ENCODE data around the gene SLC22A23.

SLC22A23 gene

GRCh38 chr6:3368685-3369084 is 88.2 kb downstream of the SLC22A23 start:
- Mint-ChIP-seq H3K27ac (no peak overlapping the region), H3K4me1 (ENCODE audit: low read depth) (peaks cover 23% of the 10 kb centered on the region), H3K36me3 (ENCODE audit: low read depth) (no peaks in the 10 kb centered on the region), H3K27me3 (ENCODE audit: low read depth) (peaks cover 38% of the 10 kb centered on the region), H3K4me3 (no peak overlapping the region), H3K9me3 (no peaks in the 10 kb centered on the region)
- no peak for DNase-seq (ENCODE audit: low spot score)

GRCh38 chr6:3367630-3368029 is 89.2 kb downstream of the SLC22A23 start:
- no peak overlapping the region for H3K4me3 Mint-ChIP-seq
- no peaks in the 10 kb centered on the region for H3K9me3 Mint-ChIP-seq
- peaks cover 30% of the 10 kb centered on the region for H3K27me3 Mint-ChIP-seq (ENCODE audit: low read depth)
- peaks cover 21% of the 10 kb centered on the region for H3K4me1 Mint-ChIP-seq (ENCODE audit: low read depth)
- no peak for DNase-seq (ENCODE audit: low spot score)
- H3K27ac Mint-ChIP-seq: no peak overlapping the region
- H3K36me3 Mint-ChIP-seq (ENCODE audit: low read depth): no peaks in the 10 kb centered on the region

GRCh38 chr6:3366596-3367413 is 90.0 kb downstream of the SLC22A23 start:
- no peak for DNase-seq (ENCODE audit: low spot score)
- H3K4me3 Mint-ChIP-seq: no peak overlapping the region
- H3K9me3 Mint-ChIP-seq: no peaks in the 10 kb centered on the region
- no peaks in the 10 kb centered on the region for H3K36me3 Mint-ChIP-seq (ENCODE audit: low read depth)
- H3K4me1 Mint-ChIP-seq (ENCODE audit: low read depth): peaks cover 17% of the 10 kb centered on the region
- H3K27me3 Mint-ChIP-seq (ENCODE audit: low read depth): peaks cover 30% of the 10 kb centered on the region
- no peak overlapping the region for H3K27ac Mint-ChIP-seq

GRCh38 chr6:3364391-3364790 is 92.5 kb downstream of the SLC22A23 start:
- Mint-ChIP-seq H3K27ac (no peak overlapping the region), H3K4me1 (ENCODE audit: low read depth) (no peaks in the 10 kb centered on the region)
- DNase-seq (ENCODE audit: low spot score): no peak

GRCh38 chr6:3363296-3364025 is 93.4 kb downstream of the SLC22A23 start:
- no peak for DNase-seq (ENCODE audit: low spot score)
- Mint-ChIP-seq H3K27me3 (ENCODE audit: low read depth) (peaks cover 34% of the 10 kb centered on the region), H3K9me3 (no peaks in the 10 kb centered on the region)

More at GRCh38 chr6:3364391-3364790, 92.5 kb downstream of the SLC22A23 start:
- no peak overlapping the region for H3K4me3 Mint-ChIP-seq
- H3K9me3 Mint-ChIP-seq: no peaks in the 10 kb centered on the region
- H3K36me3 Mint-ChIP-seq (ENCODE audit: low read depth): no peaks in the 10 kb centered on the region
- H3K27me3 Mint-ChIP-seq (ENCODE audit: low read depth): peaks cover 30% of the 10 kb centered on the region

GRCh38 chr6:3361312-3362037 is 95.4 kb downstream of the SLC22A23 start:
- no peak overlapping the region for H3K27ac Mint-ChIP-seq

More at GRCh38 chr6:3363296-3364025, 93.4 kb downstream of the SLC22A23 start:
- H3K36me3 Mint-ChIP-seq (ENCODE audit: low read depth): no peaks in the 10 kb centered on the region
- no peak overlapping the region for H3K27ac Mint-ChIP-seq
- no peaks in the 10 kb centered on the region for H3K4me1 Mint-ChIP-seq (ENCODE audit: low read depth)
- H3K4me3 Mint-ChIP-seq: no peak overlapping the region

GRCh38 chr6:3360727-3361045 is 96.2 kb downstream of the SLC22A23 start:
- Mint-ChIP-seq H3K4me1 (ENCODE audit: low read depth) (peaks cover 7% of the 10 kb centered on the region), H3K36me3 (ENCODE audit: low read depth) (no peaks in the 10 kb centered on the region), H3K4me3 (no peak overlapping the region), H3K27ac (no peak overlapping the region), H3K27me3 (ENCODE audit: low read depth) (peaks cover 37% of the 10 kb centered on the region), H3K9me3 (no peaks in the 10 kb centered on the region)
- no peak for DNase-seq (ENCODE audit: low spot score)

More at GRCh38 chr6:3361312-3362037, 95.4 kb downstream of the SLC22A23 start:
- Mint-ChIP-seq H3K4me1 (ENCODE audit: low read depth) (peaks cover 3% of the 10 kb centered on the region), H3K4me3 (no peak overlapping the region), H3K36me3 (ENCODE audit: low read depth) (no peaks in the 10 kb centered on the region), H3K27me3 (ENCODE audit: low read depth) (peaks cover 36% of the 10 kb centered on the region), H3K9me3 (no peaks in the 10 kb centered on the region)
- no peak for DNase-seq (ENCODE audit: low spot score)

GRCh38 chr6:3359973-3360726 is 96.7 kb downstream of the SLC22A23 start:
- H3K36me3 Mint-ChIP-seq (ENCODE audit: low read depth): no peaks in the 10 kb centered on the region
- H3K4me1 Mint-ChIP-seq (ENCODE audit: low read depth): peaks cover 10% of the 10 kb centered on the region
- peaks cover 41% of the 10 kb centered on the region for H3K27me3 Mint-ChIP-seq (ENCODE audit: low read depth)
- H3K27ac Mint-ChIP-seq: no peak overlapping the region
- DNase-seq (ENCODE audit: low spot score): no peak
- H3K4me3 Mint-ChIP-seq: no peak overlapping the region
- no peaks in the 10 kb centered on the region for H3K9me3 Mint-ChIP-seq

- peaks cover 10% of the 10 kb centered on the region for H3K4me1 Mint-ChIP-seq (ENCODE audit: low read depth)
Measured at GRCh38 chr6:3359101-3359752, 97.6 kb downstream of the SLC22A23 start.

GRCh38 chr6:3358413-3359100 is 98.3 kb downstream of the SLC22A23 start:
- Mint-ChIP-seq H3K4me1 (ENCODE audit: low read depth) (peaks cover 10% of the 10 kb centered on the region), H3K27ac (no peak overlapping the region), H3K36me3 (ENCODE audit: low read depth) (no peaks in the 10 kb centered on the region)

More at GRCh38 chr6:3359101-3359752, 97.6 kb downstream of the SLC22A23 start:
- Mint-ChIP-seq H3K27me3 (ENCODE audit: low read depth) (peaks cover 45% of the 10 kb centered on the region), H3K4me3 (no peak overlapping the region), H3K36me3 (ENCODE audit: low read depth) (no peaks in the 10 kb centered on the region), H3K27ac (no peak overlapping the region), H3K9me3 (no peaks in the 10 kb centered on the region)
- no peak for DNase-seq (ENCODE audit: low spot score)

GRCh38 chr6:3357678-3358077 is 99.2 kb downstream of the SLC22A23 start:
- H3K4me1 Mint-ChIP-seq (ENCODE audit: low read depth): peaks cover 10% of the 10 kb centered on the region
- H3K9me3 Mint-ChIP-seq: no peaks in the 10 kb centered on the region
- no peaks in the 10 kb centered on the region for H3K36me3 Mint-ChIP-seq (ENCODE audit: low read depth)
- no peak overlapping the region for H3K4me3 Mint-ChIP-seq
- H3K27ac Mint-ChIP-seq: no peak overlapping the region
- no peak for DNase-seq (ENCODE audit: low spot score)
- peaks cover 49% of the 10 kb centered on the region for H3K27me3 Mint-ChIP-seq (ENCODE audit: low read depth)

More at GRCh38 chr6:3358413-3359100, 98.3 kb downstream of the SLC22A23 start:
- no peaks in the 10 kb centered on the region for H3K9me3 Mint-ChIP-seq
- no peak for DNase-seq (ENCODE audit: low spot score)
- H3K27me3 Mint-ChIP-seq (ENCODE audit: low read depth): peaks cover 48% of the 10 kb centered on the region
- no peak overlapping the region for H3K4me3 Mint-ChIP-seq

- H3K27me3 Mint-ChIP-seq (ENCODE audit: low read depth): peaks cover 55% of the 10 kb centered on the region
- no peaks in the 10 kb centered on the region for H3K36me3 Mint-ChIP-seq (ENCODE audit: low read depth)
- H3K4me1 Mint-ChIP-seq (ENCODE audit: low read depth): peaks cover 10% of the 10 kb centered on the region
- H3K27ac Mint-ChIP-seq: no peak overlapping the region
- peak overlapping the region; percentile 63 for H3K4me3 Mint-ChIP-seq
- no peaks in the 10 kb centered on the region for H3K9me3 Mint-ChIP-seq
- DNase-seq (ENCODE audit: low spot score): no peak
Measured at GRCh38 chr6:3356824-3357420, 99.9 kb downstream of the SLC22A23 start.

All from T-helper 2 cell treated with Interferon-gamma antibody and Interleukin-4, amounts not matched to agents 5 μg/mL and 100 μg/mL, for 36 hours (primary cell).